Caco-2 (cell line): ENCODE measurements around the gene IL1RAPL1. TPM values are rescaled to one million over a fixed set of nuclear protein-coding genes. Genes with fewer than 3 reads are reported as not detected.

ENCODE experiments used
- BruUV-seq: library from RNA; stranded (reverse); fragments of 400-500 nt; replicated peaks from 2 replicates; lab custom pipeline; 2021; lab: Mats Ljungman, UMichigan
- CTCF ChIA-PET: fragments of 300-600 bp; sonication (Branson Sonifier 250); formaldehyde crosslinking; loops from one replicate; lab custom pipeline; 2022; ENCODE audit warnings: antibody characterized with exemption; lab: Charles Lee
- POLR2A ChIA-PET: fragments of 300-600 bp; sonication (Branson Sonifier 250); formaldehyde crosslinking; loops from one replicate; lab custom pipeline; 2022; ENCODE audit warnings: antibody characterized with exemption; lab: Charles Lee
- DNase-seq, 2 experiments: peaks; one replicate each; pipeline versions ENCODE4 v3.0.0 to v3.0.0-alpha.2; 2020 to 2022
- H3K27me3 ChIP-seq: replicated peaks from 2 replicates; pipeline ENCODE4 v1.6.0; 2011; ENCODE audit warnings: low read length; ENCODE audit not compliant: control insufficient read depth, insufficient read depth
- H3K36me3 ChIP-seq: 2 replicates; pipeline ENCODE4 v1.5.1; 2011; ENCODE audit warnings: low read length; ENCODE audit not compliant: control insufficient read depth, insufficient read depth
- H3K4me1 ChIP-seq: fragments of 250-450 bp; sonication (Bioruptor Pico); 2 replicates; pipeline ENCODE4 v1.5.1; 2020; ENCODE audit warnings: mild to moderate bottlenecking
- H3K4me3 ChIP-seq: 2 replicates; pipeline ENCODE4 v1.5.1; 2011; ENCODE audit warnings: low read depth, mild to moderate bottlenecking, control low read depth, low read length
- H3K9me3 ChIP-seq: fragments of 250-450 bp; sonication (Bioruptor Pico); 2 replicates; pipeline ENCODE4 v1.5.1; 2020; ENCODE audit warnings: mild to moderate bottlenecking, moderate library complexity
- H3K27ac Mint-ChIP-seq: one replicate; pipeline ENCODE4 v1.8.0; 2022; ENCODE audit warnings: mixed read lengths; ENCODE audit not compliant: unreplicated experiment
- H3K27me3 Mint-ChIP-seq: one replicate; pipeline ENCODE4 v1.8.0; 2022; ENCODE audit warnings: mixed read lengths; ENCODE audit not compliant: insufficient read depth, unreplicated experiment
- H3K36me3 Mint-ChIP-seq: one replicate; pipeline ENCODE4 v1.8.0; 2022; ENCODE audit warnings: mild to moderate bottlenecking, mixed read lengths; ENCODE audit not compliant: insufficient read depth, unreplicated experiment
- H3K4me1 Mint-ChIP-seq: one replicate; pipeline ENCODE4 v1.8.0; 2022; ENCODE audit warnings: low read depth, mixed read lengths; ENCODE audit not compliant: unreplicated experiment
- H3K4me3 Mint-ChIP-seq: one replicate; pipeline ENCODE4 v1.8.0; 2022; ENCODE audit warnings: mild to moderate bottlenecking, moderate library complexity, mixed read lengths; ENCODE audit not compliant: unreplicated experiment
- H3K9me3 Mint-ChIP-seq: one replicate; pipeline ENCODE4 v1.8.0; 2022; ENCODE audit warnings: mixed read lengths; ENCODE audit not compliant: unreplicated experiment
- intact Hi-C: fragments of 100-400 bp; cut with micrococcal nuclease; formaldehyde crosslinking; loops from one replicate; pipeline ENCODE4 v1.10.0; 2022; ENCODE audit not compliant: unreplicated experiment
- total RNA-seq: library from RNA; stranded (reverse); gene quantifications from 2 replicates; pipeline ENCODE4 v1.2.3, GENCODE V29; 2022
- TF ChIP-seq, protein P1 (sequence below), 2 experiments: fragments of 200-600 bp in 1 of 2; IDR thresholded peaks; 1 replicate in 1 of 2; 2 replicates in 1 of 2; pipeline versions ENCODE4 v1.5.1 to v1.8.0; 2011 to 2022; ENCODE audit warnings: antibody characterized with exemption in 1 of 2, control low read depth in 1 of 2, inconsistent platforms in 1 of 2, low read depth in 1 of 2, low read length in 1 of 2, mild to moderate bottlenecking in 1 of 2, moderate library complexity in 1 of 2; ENCODE audit not compliant: insufficient read depth in 1 of 2, severe bottlenecking in 1 of 2, unreplicated experiment in 1 of 2

Gene IL1RAPL1
- total RNA-seq, 1 experiment from 2014 or later = not detected

DNA sequence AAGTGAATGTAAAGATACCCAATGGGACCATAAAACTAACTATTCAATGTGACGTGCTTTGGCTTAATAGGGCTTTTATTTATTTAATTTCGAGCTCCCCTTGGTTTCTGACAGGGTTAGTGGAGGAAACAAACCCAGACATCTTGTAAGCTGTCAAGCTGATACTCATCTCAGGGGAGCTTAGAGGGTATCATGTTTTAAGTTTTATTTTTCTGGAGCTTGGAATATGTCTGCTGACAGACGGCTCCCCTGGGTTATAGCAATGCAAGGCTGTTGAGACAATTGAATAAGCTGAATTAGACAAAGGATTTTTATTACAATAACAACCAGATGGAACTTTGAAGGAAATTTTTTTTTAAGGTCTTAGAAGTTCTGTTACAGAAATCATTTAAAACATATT is 456.5 kb downstream of the IL1RAPL1 start:
- POLR2A ChIA-PET = no interaction called here
- Mint-ChIP-seq H3K4me3 (no peak overlapping the region), H3K9me3 (no peaks in the 10 kb centered on the region), H3K27me3 (peaks cover 2% of the 10 kb centered on the region), H3K27ac (no peak overlapping the region), H3K4me1 (no peaks in the 10 kb centered on the region), H3K36me3 (no peaks in the 10 kb centered on the region)
- intact Hi-C loops = no loop called here
- Histone ChIP-seq H3K9me3 (no peaks in the 10 kb centered on the region), H3K4me3 (no peak overlapping the region), H3K4me1 (no peaks in the 10 kb centered on the region), H3K27me3 (no peaks in the 10 kb centered on the region), H3K36me3 (no peaks in the 10 kb centered on the region)
- no peak for DNase-seq
- no TSS peak for BruUV-seq
- CTCF ChIA-PET = no interaction called here
- TF ChIP-seq, protein P1, sequence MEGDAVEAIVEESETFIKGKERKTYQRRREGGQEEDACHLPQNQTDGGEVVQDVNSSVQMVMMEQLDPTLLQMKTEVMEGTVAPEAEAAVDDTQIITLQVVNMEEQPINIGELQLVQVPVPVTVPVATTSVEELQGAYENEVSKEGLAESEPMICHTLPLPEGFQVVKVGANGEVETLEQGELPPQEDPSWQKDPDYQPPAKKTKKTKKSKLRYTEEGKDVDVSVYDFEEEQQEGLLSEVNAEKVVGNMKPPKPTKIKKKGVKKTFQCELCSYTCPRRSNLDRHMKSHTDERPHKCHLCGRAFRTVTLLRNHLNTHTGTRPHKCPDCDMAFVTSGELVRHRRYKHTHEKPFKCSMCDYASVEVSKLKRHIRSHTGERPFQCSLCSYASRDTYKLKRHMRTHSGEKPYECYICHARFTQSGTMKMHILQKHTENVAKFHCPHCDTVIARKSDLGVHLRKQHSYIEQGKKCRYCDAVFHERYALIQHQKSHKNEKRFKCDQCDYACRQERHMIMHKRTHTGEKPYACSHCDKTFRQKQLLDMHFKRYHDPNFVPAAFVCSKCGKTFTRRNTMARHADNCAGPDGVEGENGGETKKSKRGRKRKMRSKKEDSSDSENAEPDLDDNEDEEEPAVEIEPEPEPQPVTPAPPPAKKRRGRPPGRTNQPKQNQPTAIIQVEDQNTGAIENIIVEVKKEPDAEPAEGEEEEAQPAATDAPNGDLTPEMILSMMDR (IDR thresholded peaks at IDR 0.05; ENCODE audit: insufficient read depth in 1 of 2, low read depth in 1 of 2, low read length in 1 of 2, severe bottlenecking in 1 of 2, unreplicated experiment in 1 of 2) = no peak

DNA sequence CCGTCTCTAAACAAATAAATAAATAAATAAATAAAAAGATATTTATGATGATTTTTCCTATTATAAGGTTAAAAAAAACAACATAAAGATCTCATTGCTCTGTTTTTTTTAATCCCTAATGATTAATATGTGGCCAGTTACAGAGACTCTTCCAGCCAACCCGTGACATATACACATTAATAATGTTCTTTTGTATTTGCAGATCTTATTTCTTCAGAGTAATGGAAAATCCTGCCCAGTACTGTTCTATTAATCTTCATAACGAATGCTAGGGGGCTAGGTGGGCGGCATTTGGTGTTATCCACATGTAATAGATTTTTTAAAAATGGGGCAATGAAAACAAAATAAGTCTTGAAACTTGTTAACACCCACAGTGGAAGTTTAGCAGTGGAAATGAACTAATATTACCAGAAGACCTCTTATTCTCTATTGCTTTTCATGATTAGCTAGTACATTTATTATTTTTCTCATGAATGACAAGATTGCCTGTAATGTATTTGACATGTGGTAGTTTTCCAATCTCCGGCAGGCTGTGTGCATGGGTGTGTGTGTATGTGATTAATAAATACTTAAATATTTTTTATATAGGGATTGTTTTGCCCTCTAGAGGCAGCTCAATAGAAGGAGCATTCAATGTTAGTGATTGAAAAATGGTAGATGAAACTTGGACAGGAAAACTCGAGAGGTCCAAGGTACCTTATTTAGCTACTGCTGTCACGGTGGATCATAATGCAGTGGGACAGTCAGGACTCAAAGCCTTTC is 457.4 kb downstream of the IL1RAPL1 start:
- intact Hi-C loops = no loop called here
- BruUV-seq = no TSS peak
- ChIA-PET POLR2A (no interaction called here), CTCF (no interaction called here)
- H3K27me3 Mint-ChIP-seq = peaks cover 2% of the 10 kb centered on the region
- Histone ChIP-seq H3K27me3 (no peaks in the 10 kb centered on the region), H3K36me3 (no peaks in the 10 kb centered on the region), H3K4me1 (no peaks in the 10 kb centered on the region), H3K9me3 (no peaks in the 10 kb centered on the region), H3K4me3 (no peak overlapping the region)
- H3K27ac Mint-ChIP-seq = no peak overlapping the region
- TF ChIP-seq, protein P1 (IDR thresholded peaks at IDR 0.05; ENCODE audit: insufficient read depth in 1 of 2, low read depth in 1 of 2, low read length in 1 of 2, severe bottlenecking in 1 of 2, unreplicated experiment in 1 of 2) = no peak
- no peaks in the 10 kb centered on the region for H3K36me3 Mint-ChIP-seq
- no peaks in the 10 kb centered on the region for H3K9me3 Mint-ChIP-seq
- no peak overlapping the region for H3K4me3 Mint-ChIP-seq
- no peaks in the 10 kb centered on the region for H3K4me1 Mint-ChIP-seq
- DNase-seq = no peak

DNA sequence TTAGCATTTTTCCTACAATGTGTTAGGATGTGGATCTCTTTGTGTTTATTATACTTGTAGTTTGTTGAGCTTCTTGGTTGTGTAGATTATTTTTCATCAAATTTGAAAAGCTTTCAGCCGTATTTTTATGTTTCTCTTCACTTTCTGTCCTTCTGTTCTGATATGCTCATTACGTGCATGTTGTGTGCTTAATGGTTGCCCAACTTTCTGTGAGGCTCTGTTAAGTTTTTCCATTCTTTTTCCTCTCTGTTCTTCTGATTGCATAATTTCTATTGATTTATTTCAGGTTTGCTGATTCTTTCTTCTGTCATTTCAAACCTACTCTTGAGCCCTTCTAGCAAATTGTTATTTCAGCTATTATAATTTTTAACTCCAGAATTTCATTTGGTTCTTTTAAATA is 478.2 kb downstream of the IL1RAPL1 start:
- TF ChIP-seq, protein P1 (IDR thresholded peaks at IDR 0.05; ENCODE audit: insufficient read depth in 1 of 2, low read depth in 1 of 2, low read length in 1 of 2, severe bottlenecking in 1 of 2, unreplicated experiment in 1 of 2) = no peak
- intact Hi-C loops = no loop called here
- Histone ChIP-seq H3K4me3 (no peak overlapping the region), H3K36me3 (no peaks in the 10 kb centered on the region), H3K27me3 (no peaks in the 10 kb centered on the region), H3K4me1 (no peaks in the 10 kb centered on the region), H3K9me3 (no peaks in the 10 kb centered on the region)
- Mint-ChIP-seq H3K36me3 (no peaks in the 10 kb centered on the region), H3K27me3 (no peaks in the 10 kb centered on the region), H3K27ac (no peak overlapping the region), H3K4me3 (no peak overlapping the region), H3K4me1 (no peaks in the 10 kb centered on the region), H3K9me3 (no peaks in the 10 kb centered on the region)
- no peak for DNase-seq
- no TSS peak for BruUV-seq
- ChIA-PET POLR2A (no interaction called here), CTCF (no interaction called here)
